IMR-90 (cell line): Measurements from ENCODE around the gene RBM10. TPM values are rescaled to one million over a fixed set of nuclear protein-coding genes. Genes with fewer than 3 reads are reported as not detected.

Experiments
- ATAC-seq: fragments of 200-7000 bp; cut with Tn5 transposase; 2 replicates; pipeline ENCODE4 v1.9.1; 2020; ENCODE audit warnings: low read depth, mild to moderate bottlenecking, moderate library complexity
- BruUV-seq: library from RNA; stranded (reverse); fragments of 400-500 nt; replicated peaks from 2 replicates; lab custom pipeline; 2021; lab: Mats Ljungman, UMichigan
- CTCF ChIA-PET: fragments of 300-600 bp; formaldehyde crosslinking; extraction: SDS; loops from one replicate; lab custom pipeline; 2021; ENCODE audit warnings: antibody characterized with exemption; lab: Yijun Ruan, JAX
- POLR2A ChIA-PET: fragments of 300-600 bp; sonication (Branson Sonifier 250); formaldehyde crosslinking; loops from one replicate; lab custom pipeline; 2022; ENCODE audit warnings: antibody characterized with exemption; ENCODE audit not compliant: unreplicated experiment; lab: Charles Lee
- DNase-seq: peaks from one replicate; pipeline ENCODE4 v3.0.0; 2013
- H2AFZ ChIP-seq: replicated peaks from 2 replicates; pipeline ENCODE3; 2013; ENCODE audit warnings: low read length, mild to moderate bottlenecking; ENCODE audit not compliant: poor library complexity
- H2AK5ac ChIP-seq: 2 replicates; pipeline ENCODE4 v1.6.1; 2013; ENCODE audit warnings: low read depth, low read length, inconsistent platforms
- H2AK9ac ChIP-seq: replicated peaks from 2 replicates; pipeline ENCODE3; 2013; ENCODE audit warnings: mild to moderate bottlenecking, low read depth, low read length, moderate library complexity; ENCODE audit not compliant: poor library complexity
- H2BK120ac ChIP-seq: 2 replicates; pipeline ENCODE4 v1.6.1; 2013; ENCODE audit warnings: low read depth, low read length, inconsistent platforms
- H2BK15ac ChIP-seq: 3 replicates; pipeline ENCODE4 v1.6.1; 2013; ENCODE audit warnings: low read depth, low read length, inconsistent platforms
- H2BK20ac ChIP-seq: 2 replicates; pipeline ENCODE4 v1.6.1; 2013; ENCODE audit warnings: low read depth, mild to moderate bottlenecking, inconsistent platforms, low read length, moderate library complexity
- H2BK5ac ChIP-seq: 2 replicates; pipeline ENCODE4 v1.6.1; 2013; ENCODE audit warnings: mild to moderate bottlenecking, low read depth, low read length, inconsistent platforms; ENCODE audit not compliant: poor library complexity, severe bottlenecking
- H3K14ac ChIP-seq: replicated peaks from 2 replicates; pipeline ENCODE4 v1.6.1; 2013; ENCODE audit warnings: low read depth, low read length, inconsistent platforms
- H3K18ac ChIP-seq: 2 replicates; pipeline ENCODE4 v1.6.1; 2013; ENCODE audit warnings: low read depth, low read length, control low read depth
- H3K23ac ChIP-seq: 2 replicates; pipeline ENCODE4 v1.6.1; 2013; ENCODE audit warnings: low read depth, low read length, inconsistent platforms
- H3K27ac ChIP-seq: 2 replicates; pipeline ENCODE4 v1.5.1; 2013; ENCODE audit warnings: mild to moderate bottlenecking, control low read depth, low read length; ENCODE audit not compliant: insufficient read depth
- H3K27me3 ChIP-seq: 2 replicates; pipeline ENCODE4 v1.6.1; 2013; ENCODE audit warnings: low read length; ENCODE audit not compliant: control insufficient read depth, insufficient read depth
- H3K36me3 ChIP-seq: 2 replicates; pipeline ENCODE4 v1.6.1; 2013; ENCODE audit warnings: low read length, mixed read lengths; ENCODE audit not compliant: control insufficient read depth, insufficient read depth
- H3K4ac ChIP-seq: 2 replicates; pipeline ENCODE4 v1.6.1; 2013; ENCODE audit warnings: low read depth, low read length, inconsistent platforms
- H3K4me1 ChIP-seq: 2 replicates; pipeline ENCODE4 v1.6.1; 2013; ENCODE audit warnings: low read length, mixed read lengths; ENCODE audit not compliant: control insufficient read depth, insufficient read depth
- H3K4me2 ChIP-seq: 2 replicates; pipeline ENCODE4 v1.6.1; 2013; ENCODE audit warnings: low read depth, mild to moderate bottlenecking, control low read depth, low read length, moderate library complexity
- H3K4me3 ChIP-seq: 2 replicates; pipeline ENCODE4 v1.5.1; 2013; ENCODE audit warnings: low read depth, mild to moderate bottlenecking, control low read depth, low read length, moderate library complexity; ENCODE audit not compliant: insufficient read depth
- H3K56ac ChIP-seq: 2 replicates; pipeline ENCODE4 v1.6.1; 2013; ENCODE audit warnings: low read length, inconsistent platforms; ENCODE audit not compliant: insufficient read depth; ENCODE audit errors: extremely low read depth
- H3K79me1 ChIP-seq, 2 experiments: 2 replicates each; pipeline ENCODE4 v1.6.1; 2013; ENCODE audit warnings: low read length in 2 of 2, inconsistent platforms in 1 of 2, low read depth in 1 of 2
- H3K9ac ChIP-seq: 2 replicates; pipeline ENCODE4 v1.6.1; 2013; ENCODE audit warnings: low read depth, low read length, control low read depth
- H3K9me1 ChIP-seq: 2 replicates; pipeline ENCODE4 v1.6.1; 2013; ENCODE audit warnings: low read length, inconsistent platforms; ENCODE audit not compliant: insufficient read depth
- H3K9me3 ChIP-seq: 2 replicates; pipeline ENCODE4 v1.6.1; 2013; ENCODE audit warnings: low read length; ENCODE audit not compliant: control insufficient read depth, insufficient read depth
- H4K20me1 ChIP-seq: 2 replicates; pipeline ENCODE4 v1.6.1; 2013; ENCODE audit warnings: low read length, inconsistent platforms; ENCODE audit not compliant: insufficient read depth
- H4K5ac ChIP-seq: 2 replicates; pipeline ENCODE4 v1.6.1; 2013; ENCODE audit warnings: mild to moderate bottlenecking, low read depth, low read length, control low read depth
- H4K8ac ChIP-seq, 2 experiments: 2 replicates each; pipeline ENCODE4 v1.6.1; 2013; ENCODE audit warnings: low read depth in 2 of 2, low read length in 2 of 2, control low read depth in 1 of 2, inconsistent platforms in 1 of 2
- H4K91ac ChIP-seq: 2 replicates; pipeline ENCODE4 v1.6.1; 2013; ENCODE audit warnings: low read depth, low read length, inconsistent platforms; ENCODE audit not compliant: insufficient read depth
- BHLHE40 ChIP-seq: fragments of 150-350 bp; IDR thresholded peaks from 2 replicates; pipeline ENCODE4 v1.6.1; 2016; ENCODE audit warnings: mild to moderate bottlenecking, low read depth, low read length
- CHD1 ChIP-seq: IDR thresholded peaks from 2 replicates; pipeline ENCODE4 v1.6.1; 2012; ENCODE audit warnings: low read depth, low read length, improper control_type of control experiment
- FOS ChIP-seq: fragments of 150-350 bp; IDR thresholded peaks from 2 replicates; pipeline ENCODE4 v1.6.1; 2016; ENCODE audit warnings: low read depth, low read length
- MAFK ChIP-seq: IDR thresholded peaks from 2 replicates; pipeline ENCODE4 v1.6.1; 2012; ENCODE audit warnings: low read depth, low read length, improper control_type of control experiment
- MAZ ChIP-seq: IDR thresholded peaks from 2 replicates; pipeline ENCODE4 v1.6.1; 2012; ENCODE audit warnings: low read depth, mild to moderate bottlenecking, low read length, improper control_type of control experiment, moderate library complexity, borderline replicate concordance
- MXI1 ChIP-seq: IDR thresholded peaks from 2 replicates; pipeline ENCODE4 v1.6.1; 2012; ENCODE audit warnings: low read depth, mild to moderate bottlenecking, low read length, moderate library complexity, borderline replicate concordance
- NFE2L2 ChIP-seq: fragments of 150-350 bp; IDR thresholded peaks from 2 replicates; pipeline ENCODE4 v1.6.1; 2016; ENCODE audit warnings: low read depth, mild to moderate bottlenecking, low read length
- POLR2A ChIP-seq: IDR thresholded peaks from 2 replicates; pipeline ENCODE4 v1.6.1; 2012; ENCODE audit warnings: mild to moderate bottlenecking, low read depth, low read length
- RAD21 ChIP-seq: IDR thresholded peaks from 2 replicates; pipeline ENCODE4 v1.6.1; 2012; ENCODE audit warnings: low read length, improper control_type of control experiment
- RCOR1 ChIP-seq: IDR thresholded peaks from 2 replicates; pipeline ENCODE4 v1.6.1; 2012; ENCODE audit warnings: mild to moderate bottlenecking, low read length, improper control_type of control experiment; ENCODE audit not compliant: insufficient replicate concordance
- RFX5 ChIP-seq: IDR thresholded peaks from 2 replicates; pipeline ENCODE4 v1.8.0; 2012; ENCODE audit warnings: low read depth, mild to moderate bottlenecking, low read length, moderate library complexity
- SMC3 ChIP-seq: fragments of 150-350 bp; IDR thresholded peaks from 2 replicates; pipeline ENCODE4 v1.6.1; 2016; ENCODE audit warnings: low read depth, mild to moderate bottlenecking, antibody characterized with exemption, low read length, moderate library complexity
- USF2 ChIP-seq: fragments of 150-350 bp; IDR thresholded peaks from 2 replicates; pipeline ENCODE4 v1.6.1; 2017; ENCODE audit warnings: mild to moderate bottlenecking, antibody characterized with exemption, low read length, low read depth
- WGBS, 2 experiments: methylation state at CpG; one replicate each; pipeline versions ENCODE4 v1.1.5 to v1.1.7; 2013; ENCODE audit warnings: missing lambda C conversion rate in 2 of 2; ENCODE audit not compliant: insufficient read length in 1 of 2; ENCODE audit errors: extremely low coverage in 2 of 2; 5-methylcytosine and 5-hydroxymethylcytosine counted together
- dilution Hi-C: fragments of 300-500 bp; cut with HindIII; formaldehyde crosslinking; loops from one replicate; pipeline ENCODE4 v1.14.3; 2018; ENCODE audit warnings: low sequenced_read_pairs; ENCODE audit not compliant: unreplicated experiment
- in situ Hi-C: fragments of 300-500 bp; cut with MboI; formaldehyde crosslinking; loops from 3 replicates; pipeline ENCODE4 v1.14.3; 2019; ENCODE audit warnings: low sequenced_read_pairs, inconsistent platforms, mixed read lengths
- intact Hi-C: fragments of 100-400 bp; cut with micrococcal nuclease; formaldehyde crosslinking; loops from 2 replicates; pipeline ENCODE4 v1.10.0; 2022
- polyA plus RNA-seq, 3 experiments: library from polyadenylated mRNA; depleted of rRNA; stranded (reverse); fragments of >200 nt; gene quantifications; 2 replicates each; pipeline ENCODE4 v1.2.3, GENCODE V29; 2012; ENCODE audit warnings: low replicate concordance in 1 of 3
- total RNA-seq: library from RNA; depleted of rRNA; stranded (reverse); fragments of >200 nt; gene quantifications from 2 replicates; pipeline ENCODE4 v1.2.3, GENCODE V29; 2012
- TF ChIP-seq, protein P1 (sequence below): fragments of 150-350 bp; IDR thresholded peaks from 2 replicates; pipeline ENCODE4 v1.6.1; 2016; ENCODE audit warnings: low read depth, mild to moderate bottlenecking, low read length, moderate library complexity, borderline replicate concordance
- TF ChIP-seq, protein P2 (sequence below): conservative IDR thresholded peaks from 2 replicates; pipeline ENCODE4 v1.5.1; 2012; ENCODE audit warnings: mild to moderate bottlenecking, low read depth, low read length, improper control_type of control experiment

The RBM10 gene
- total and polyA plus RNA-seq, 2 of the 4 experiments (the other 2 are of a cell fraction) = 33.4 to 36.0 TPM

- dilution Hi-C loops = no loop called here
- peaks cover 71% of the 10 kb centered on the region for H3K36me3 ChIP-seq
- H3K14ac ChIP-seq = no peak overlapping the region
- DNase-seq = no peak
- H3K4me1 ChIP-seq = peaks cover 24% of the 10 kb centered on the region
- H4K91ac ChIP-seq = no peak overlapping the region
- no peak overlapping the region for H3K27ac ChIP-seq
- no peak overlapping the region for H2BK20ac ChIP-seq
- POLR2A ChIA-PET = no interaction called here
- H3K79me1 ChIP-seq = peaks cover 34 to 65% of the 10 kb centered on the region in 2 experiments
- H3K4ac ChIP-seq = no peak overlapping the region
- BruUV-seq = no TSS peak
- intact Hi-C loops = no loop called here
- no peak overlapping the region for H3K9ac ChIP-seq
- in situ Hi-C loops = loop anchor here (10.0 kb wide), 2 partner anchors 186 to 326 kb away; no protein-coding TSS in a partner anchor
- CTCF ChIA-PET = no interaction called here
- H2AFZ ChIP-seq = no peak overlapping the region
- no peak overlapping the region for H4K8ac ChIP-seq
- no peak overlapping the region for H3K56ac ChIP-seq
- no peak overlapping the region for H3K4me3 ChIP-seq
- no peaks in the 10 kb centered on the region; the same call in 1 of the 2 replicates for H3K27me3 ChIP-seq
- no peak overlapping the region for H2BK5ac ChIP-seq
- H3K23ac ChIP-seq = no peak overlapping the region
- H2AK5ac ChIP-seq = no peak overlapping the region
- TF ChIP-seq POLR2A = no peak
- TF ChIP-seq SMC3 = no peak
- TF ChIP-seq NFE2L2 = no peak
- TF ChIP-seq CHD1 = no peak
- no peak for TF ChIP-seq FOS
- TF ChIP-seq, protein P1, sequence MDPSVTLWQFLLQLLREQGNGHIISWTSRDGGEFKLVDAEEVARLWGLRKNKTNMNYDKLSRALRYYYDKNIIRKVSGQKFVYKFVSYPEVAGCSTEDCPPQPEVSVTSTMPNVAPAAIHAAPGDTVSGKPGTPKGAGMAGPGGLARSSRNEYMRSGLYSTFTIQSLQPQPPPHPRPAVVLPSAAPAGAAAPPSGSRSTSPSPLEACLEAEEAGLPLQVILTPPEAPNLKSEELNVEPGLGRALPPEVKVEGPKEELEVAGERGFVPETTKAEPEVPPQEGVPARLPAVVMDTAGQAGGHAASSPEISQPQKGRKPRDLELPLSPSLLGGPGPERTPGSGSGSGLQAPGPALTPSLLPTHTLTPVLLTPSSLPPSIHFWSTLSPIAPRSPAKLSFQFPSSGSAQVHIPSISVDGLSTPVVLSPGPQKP = no peak
- no peak for TF ChIP-seq RFX5
- no peak for TF ChIP-seq USF2
- TF ChIP-seq BHLHE40 = no peak
- TF ChIP-seq MAZ = no peak
- TF ChIP-seq, protein P2, sequence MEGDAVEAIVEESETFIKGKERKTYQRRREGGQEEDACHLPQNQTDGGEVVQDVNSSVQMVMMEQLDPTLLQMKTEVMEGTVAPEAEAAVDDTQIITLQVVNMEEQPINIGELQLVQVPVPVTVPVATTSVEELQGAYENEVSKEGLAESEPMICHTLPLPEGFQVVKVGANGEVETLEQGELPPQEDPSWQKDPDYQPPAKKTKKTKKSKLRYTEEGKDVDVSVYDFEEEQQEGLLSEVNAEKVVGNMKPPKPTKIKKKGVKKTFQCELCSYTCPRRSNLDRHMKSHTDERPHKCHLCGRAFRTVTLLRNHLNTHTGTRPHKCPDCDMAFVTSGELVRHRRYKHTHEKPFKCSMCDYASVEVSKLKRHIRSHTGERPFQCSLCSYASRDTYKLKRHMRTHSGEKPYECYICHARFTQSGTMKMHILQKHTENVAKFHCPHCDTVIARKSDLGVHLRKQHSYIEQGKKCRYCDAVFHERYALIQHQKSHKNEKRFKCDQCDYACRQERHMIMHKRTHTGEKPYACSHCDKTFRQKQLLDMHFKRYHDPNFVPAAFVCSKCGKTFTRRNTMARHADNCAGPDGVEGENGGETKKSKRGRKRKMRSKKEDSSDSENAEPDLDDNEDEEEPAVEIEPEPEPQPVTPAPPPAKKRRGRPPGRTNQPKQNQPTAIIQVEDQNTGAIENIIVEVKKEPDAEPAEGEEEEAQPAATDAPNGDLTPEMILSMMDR = no peak
- no peak for TF ChIP-seq RCOR1
- TF ChIP-seq MXI1 = no peak
- no peak for TF ChIP-seq RAD21
- TF ChIP-seq MAFK = no peak
- peak overlapping the region; percentile 63 for H2AK9ac ChIP-seq
- H3K18ac ChIP-seq = no peak overlapping the region
- H4K20me1 ChIP-seq = peaks cover 80% of the 10 kb centered on the region
- no peaks in the 10 kb centered on the region for H3K9me3 ChIP-seq
- ATAC-seq = no peak
- WGBS, 2 experiments = 100% methylated on average over 1 of the region's 10 CpGs; no CpG with 5 or more reads in 1 of the 2 experiments
- no peak overlapping the region for H4K5ac ChIP-seq
- H3K9me1 ChIP-seq = peaks cover 5% of the 10 kb centered on the region; the same call in 1 of the 2 replicates
- H2BK120ac ChIP-seq = no peak overlapping the region
- H3K4me2 ChIP-seq = no peak overlapping the region
- no peak overlapping the region for H2BK15ac ChIP-seq
Measured at GRCh38 chrX:47199286-47199685, 54.3 kb downstream of the RBM10 start.
